GM12801 (cell line): ENCODE data around the gene DPPA4.

Experiments used
- CTCF ChIP-seq: IDR thresholded peaks from one replicate; pipeline ENCODE4 v1.5.1; 2011; ENCODE audit warnings: control low read depth; ENCODE audit not compliant: insufficient read length; ENCODE audit errors: extremely low read depth

Gene DPPA4

GRCh38 chr3:109334572-109334971, 2.8 kb downstream of the DPPA4 start:
- no peak for TF ChIP-seq CTCF

GRCh38 chr3:109331692-109332091, 5.7 kb downstream of the DPPA4 start:
- no peak for TF ChIP-seq CTCF

DNA sequence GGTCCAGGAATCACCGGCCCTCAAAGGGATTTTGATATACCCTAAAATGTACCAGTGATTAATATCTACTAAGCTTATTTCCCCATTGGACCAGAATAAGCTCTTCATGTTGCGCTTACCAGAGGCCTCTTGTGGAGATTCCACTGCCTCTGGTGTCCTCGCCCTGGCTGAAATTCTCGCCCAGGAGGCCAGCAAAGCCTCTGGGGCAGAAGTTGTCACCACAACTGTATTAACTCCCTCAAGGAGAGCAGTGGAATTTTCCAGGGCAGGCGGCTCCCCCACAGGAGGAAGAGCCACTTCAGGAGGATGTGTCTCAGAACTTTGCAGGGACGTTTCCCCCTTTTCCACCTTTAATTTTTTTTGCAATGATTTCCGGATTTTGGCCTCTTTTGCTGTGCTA, 6.9 kb downstream of the DPPA4 start:
- no peak for TF ChIP-seq CTCF

DNA sequence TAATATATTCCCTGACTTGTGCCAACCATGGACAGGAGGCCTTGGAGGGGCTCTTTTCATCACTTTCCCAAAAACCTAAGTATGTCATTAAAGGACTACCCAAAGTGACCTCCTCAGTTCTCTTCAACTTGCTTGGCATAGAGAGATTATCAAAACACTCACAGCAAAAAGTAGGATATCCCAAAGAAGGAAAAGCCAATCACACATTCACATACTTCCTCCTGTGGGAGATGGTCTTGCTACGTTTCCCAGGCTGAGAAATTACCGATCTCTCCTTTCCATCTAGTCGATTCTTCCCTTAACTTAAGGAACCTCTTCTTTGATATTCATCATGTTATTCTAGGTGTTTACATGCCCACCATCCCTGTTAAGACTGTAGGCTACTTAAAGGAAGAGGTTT, 9.1 kb downstream of the DPPA4 start:
- TF ChIP-seq CTCF: no peak

DNA sequence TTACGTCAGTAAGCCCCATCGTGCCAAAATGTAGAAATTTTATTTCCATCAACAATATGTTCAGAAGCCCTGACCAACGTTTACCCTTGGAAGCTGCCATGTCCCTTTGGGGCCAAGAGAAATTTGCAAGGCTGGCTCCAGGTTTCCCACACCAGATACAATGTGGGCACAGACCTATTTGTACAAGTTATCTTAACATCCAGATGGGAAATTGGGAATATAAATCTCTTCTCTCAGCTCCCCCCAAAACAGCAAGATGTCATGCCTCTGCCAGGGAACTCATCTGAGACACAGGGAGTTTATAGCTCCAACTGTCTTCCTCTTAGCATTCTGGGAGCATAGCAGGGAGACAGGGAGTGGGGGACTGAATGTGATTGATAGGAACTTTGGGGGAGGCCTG, 11.7 kb downstream of the DPPA4 start:
- TF ChIP-seq CTCF: no peak

DNA sequence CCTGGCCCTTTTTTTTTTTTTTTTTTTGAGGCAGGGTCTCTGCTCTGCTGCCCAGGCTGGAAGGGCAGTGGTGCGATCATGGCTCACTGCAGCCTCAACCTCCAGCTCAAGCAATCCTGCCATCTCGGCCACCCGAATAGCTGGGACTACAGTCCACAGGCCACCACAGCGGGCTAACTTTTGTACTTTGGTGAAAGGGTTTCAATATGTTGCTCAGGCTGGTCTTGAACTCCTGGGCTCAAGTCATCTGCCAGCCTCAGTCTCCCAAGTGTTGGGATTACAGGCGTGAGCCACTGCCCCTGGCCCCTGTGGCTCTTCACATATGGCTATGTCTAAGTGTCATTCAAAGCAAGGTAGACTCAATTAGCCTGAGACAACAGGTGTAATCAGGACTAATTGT, 12.2 kb downstream of the DPPA4 start:
- TF ChIP-seq CTCF: no peak

GRCh38 chr3:109316162-109316730, 21.1 kb downstream of the DPPA4 start, which contains the start of gene DPPA2:
Gene DPPA2, minus strand, starts transcription at chr3:109316517. Its CDS starts 1,975 bp downstream, at chr3:109314542.
- no peak for TF ChIP-seq CTCF
